Common myeloid progenitor, CD34-positive (primary cell): ENCODE data around the gene MUC20.
"Not testable (repeated sequence)": the region's sequence is repeated elsewhere in the genome, so short reads cannot be mapped to it uniquely, and the experiment has no call there.

ENCODE experiments used
- CTCF ChIA-PET: fragments of 350-600 bp; sonication (Branson Sonifier 250); formaldehyde crosslinking; loops from one replicate; lab custom pipeline; 2021; ENCODE audit warnings: antibody characterized with exemption; lab: Charles Lee
- POLR2A ChIA-PET: fragments of 350-600 bp; sonication (Branson Sonifier 250); formaldehyde crosslinking; loops from one replicate; lab custom pipeline; 2021; ENCODE audit warnings: antibody characterized with exemption; lab: Charles Lee
- DNase-seq, 3 donors: peaks; one replicate each; pipeline versions ENCODE4 v3.0.0 to v3.0.0-alpha.2; 2013
- H3K27ac ChIP-seq, 2 experiments: 1 replicate in 1 of 2; 2 replicates in 1 of 2; pipeline ENCODE4 v1.7.0; 2013; ENCODE audit warnings: inconsistent platforms in 2 of 2, low read length in 2 of 2, mild to moderate bottlenecking in 2 of 2, low read depth in 1 of 2, moderate library complexity in 1 of 2; ENCODE audit not compliant: severe bottlenecking in 2 of 2, insufficient read depth in 1 of 2, poor library complexity in 1 of 2
- H3K27me3 ChIP-seq, 5 experiments: replicated peaks in 2 of 5; 1 replicate in 3 of 5; 2 replicates in 2 of 5; pipeline versions ENCODE4 v1.6.1 to v1.7.0; 2013; ENCODE audit warnings: low read length in 4 of 5, mild to moderate bottlenecking in 2 of 5, moderate library complexity in 2 of 5, inconsistent platforms in 1 of 5; ENCODE audit not compliant: insufficient read depth in 5 of 5, control insufficient read depth in 4 of 5
- H3K36me3 ChIP-seq, 4 experiments: 1 replicate in 2 of 4; 2 replicates in 2 of 4; pipeline versions ENCODE4 v1.6.1 to v1.7.0; 2013; ENCODE audit warnings: low read length in 3 of 4, control low read depth in 1 of 4, mild to moderate bottlenecking in 1 of 4; ENCODE audit not compliant: control insufficient read depth in 4 of 4, insufficient read depth in 4 of 4
- H3K4me1 ChIP-seq, 4 experiments: 1 replicate in 3 of 4; 2 replicates in 1 of 4; pipeline versions ENCODE4 v1.6.1 to v1.7.1; 2013; ENCODE audit warnings: low read length in 3 of 4, mild to moderate bottlenecking in 3 of 4, control low read depth in 1 of 4, inconsistent platforms in 1 of 4, moderate library complexity in 1 of 4; ENCODE audit not compliant: control insufficient read depth in 4 of 4, insufficient read depth in 4 of 4; ENCODE audit errors: control extremely low read depth in 1 of 4
- H3K4me3 ChIP-seq, 7 experiments: 1 replicate in 4 of 7; 2 replicates in 3 of 7; pipeline versions ENCODE4 v1.5.1 to v1.7.0; 2013; ENCODE audit warnings: mild to moderate bottlenecking in 7 of 7, low read length in 6 of 7, moderate library complexity in 6 of 7, inconsistent platforms in 2 of 7, low read depth in 2 of 7, control low read depth in 1 of 7; ENCODE audit not compliant: insufficient read depth in 4 of 7, control insufficient read depth in 1 of 7; ENCODE audit errors: extremely low read depth in 1 of 7
- H3K9me3 ChIP-seq, 5 experiments: 1 replicate in 4 of 5; 2 replicates in 1 of 5; pipeline versions ENCODE4 v1.6.1 to v1.7.1; 2013; ENCODE audit warnings: low read length in 4 of 5, mild to moderate bottlenecking in 2 of 5, inconsistent platforms in 1 of 5, low read depth in 1 of 5, moderate library complexity in 1 of 5; ENCODE audit not compliant: control insufficient read depth in 4 of 5, insufficient read depth in 2 of 5; ENCODE audit errors: control extremely low read depth in 1 of 5
- WGBS: methylation state at CpG from one replicate; pipeline ENCODE4 v1.1.5; 2013; ENCODE audit not compliant: insufficient coverage; 5-methylcytosine and 5-hydroxymethylcytosine counted together

Gene MUC20

GRCh38 chr3:195694217-195695076 lies 26.3 kb upstream of the MUC20 start:
- DNase-seq, H3K27me3 ChIP-seq, H3K9me3 ChIP-seq, H3K4me1 ChIP-seq, H3K4me3 ChIP-seq, CTCF ChIA-PET, POLR2A ChIA-PET, H3K27ac ChIP-seq: not testable (repeated sequence)
- 86% methylated on average over 7 of the region's 8 CpGs for WGBS
- peaks cover 7 to 58% (median 20%) of the 10 kb centered on the region in 4 experiments for H3K36me3 ChIP-seq

DNA sequence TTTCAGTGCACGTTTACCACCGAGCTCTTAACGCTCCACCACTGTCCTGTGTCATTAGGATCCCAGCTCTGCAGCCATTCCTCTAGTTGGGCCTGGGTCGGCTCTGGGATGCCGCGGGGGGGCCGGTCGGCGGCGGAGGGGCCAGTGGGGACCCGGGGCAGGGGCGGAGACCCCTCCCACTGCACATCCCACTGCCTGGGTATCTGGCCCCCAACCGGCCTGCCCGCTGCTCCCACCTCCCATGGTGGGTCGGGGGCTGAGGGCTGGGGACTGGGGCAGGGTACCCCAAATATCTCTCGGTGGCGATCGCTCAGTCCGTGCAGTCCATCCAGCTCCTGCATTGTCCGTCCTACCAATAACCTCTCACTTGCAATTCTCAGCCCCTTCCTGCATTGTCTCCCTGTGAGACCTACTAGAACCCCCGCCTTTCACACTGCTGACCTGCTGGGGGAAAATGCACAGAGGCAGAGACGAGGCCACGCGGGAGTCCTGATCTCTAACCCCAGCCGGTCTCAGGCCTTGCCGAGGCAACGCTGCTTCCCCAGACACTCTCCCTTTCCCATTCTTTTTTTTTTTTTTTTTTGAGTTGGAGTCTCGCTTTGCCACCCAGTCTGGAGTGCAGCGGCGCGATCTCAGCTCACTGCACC lies 24.0 kb upstream of the MUC20 start:
- Histone ChIP-seq H3K4me3 (no peak overlapping the region), H3K27ac (no peak overlapping the region), H3K9me3 (no peaks in the 10 kb centered on the region), H3K4me1 (no peaks in the 10 kb centered on the region), H3K36me3 (peaks cover 7 to 51% (median 19%) of the 10 kb centered on the region in 4 experiments), H3K27me3 (no peaks in the 10 kb centered on the region)
- WGBS = 90% methylated on average over 27 of the region's 31 CpGs
- CTCF ChIA-PET = interaction anchor here (1.0 kb wide), 1 partner anchor 152 kb away, joined by 3 read pairs; no protein-coding TSS in a partner anchor
- POLR2A ChIA-PET = no interaction called here
- DNase-seq = no peak

DNA sequence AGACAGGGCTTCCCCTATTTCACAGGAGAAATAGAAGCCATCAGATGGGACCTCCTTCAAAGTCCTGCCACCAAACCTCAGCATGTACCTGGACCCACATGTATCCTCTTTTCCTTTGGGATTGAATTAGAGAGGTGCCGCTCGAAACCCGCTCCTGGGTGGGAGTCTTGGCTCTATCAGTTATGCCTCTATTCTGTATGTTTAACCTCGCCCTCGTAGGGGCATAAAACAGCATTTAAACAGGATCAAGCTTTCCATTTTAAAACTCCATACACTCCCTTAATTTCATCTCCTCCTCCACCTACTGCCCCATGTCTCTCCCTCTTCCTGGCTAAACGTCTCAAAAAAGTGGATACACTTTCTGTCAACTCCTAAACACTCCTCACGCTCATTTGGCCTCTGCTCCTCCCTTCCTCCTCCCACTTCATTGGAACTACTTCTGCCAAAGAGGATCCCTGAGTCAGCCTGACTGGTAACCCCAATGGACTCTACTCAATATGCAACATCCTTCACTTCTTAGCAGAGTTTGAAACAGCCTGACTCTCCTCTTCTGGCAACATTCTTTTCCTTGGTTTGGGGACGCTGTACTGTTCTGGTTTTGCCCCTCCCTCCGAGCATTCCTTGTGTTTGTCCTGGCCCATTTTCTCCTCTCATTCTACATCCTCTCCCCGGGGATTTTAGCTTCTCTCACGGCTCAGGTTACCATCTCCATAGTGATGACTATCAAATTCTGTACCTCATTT lies 23.0 kb upstream of the MUC20 start:
- Histone ChIP-seq H3K4me3 (no peak overlapping the region), H3K36me3 (peaks cover 0 to 41% (median 10%) of the 10 kb centered on the region in 4 experiments), H3K9me3 (no peaks in the 10 kb centered on the region), H3K4me1 (no peaks in the 10 kb centered on the region), H3K27me3 (no peaks in the 10 kb centered on the region), H3K27ac (no peak overlapping the region)
- 88% methylated on average over 10 of the region's 11 CpGs for WGBS
- ChIA-PET CTCF (interaction anchor here (1.3 kb wide), 1 partner anchor 94 kb away, joined by 3 read pairs; no protein-coding TSS in a partner anchor), POLR2A (no interaction called here)
- no peak for DNase-seq

- Histone ChIP-seq H3K4me1 (no peaks in the 10 kb centered on the region), H3K27ac (no peak overlapping the region), H3K27me3 (no peaks in the 10 kb centered on the region), H3K9me3 (no peaks in the 10 kb centered on the region), H3K4me3 (no peak overlapping the region), H3K36me3 (peaks cover 0 to 36% (median 8%) of the 10 kb centered on the region in 4 experiments)
- DNase-seq = no peak
- ChIA-PET POLR2A (no interaction called here), CTCF (interaction anchor here (1.3 kb wide), 1 partner anchor 94 kb away, joined by 3 read pairs; no protein-coding TSS in a partner anchor)
- WGBS = 92% methylated on average over 4 of the region's 4 CpGs
These were observed 22.5 kb upstream of the MUC20 start for GRCh38 chr3:195698325-195698646.

DNA sequence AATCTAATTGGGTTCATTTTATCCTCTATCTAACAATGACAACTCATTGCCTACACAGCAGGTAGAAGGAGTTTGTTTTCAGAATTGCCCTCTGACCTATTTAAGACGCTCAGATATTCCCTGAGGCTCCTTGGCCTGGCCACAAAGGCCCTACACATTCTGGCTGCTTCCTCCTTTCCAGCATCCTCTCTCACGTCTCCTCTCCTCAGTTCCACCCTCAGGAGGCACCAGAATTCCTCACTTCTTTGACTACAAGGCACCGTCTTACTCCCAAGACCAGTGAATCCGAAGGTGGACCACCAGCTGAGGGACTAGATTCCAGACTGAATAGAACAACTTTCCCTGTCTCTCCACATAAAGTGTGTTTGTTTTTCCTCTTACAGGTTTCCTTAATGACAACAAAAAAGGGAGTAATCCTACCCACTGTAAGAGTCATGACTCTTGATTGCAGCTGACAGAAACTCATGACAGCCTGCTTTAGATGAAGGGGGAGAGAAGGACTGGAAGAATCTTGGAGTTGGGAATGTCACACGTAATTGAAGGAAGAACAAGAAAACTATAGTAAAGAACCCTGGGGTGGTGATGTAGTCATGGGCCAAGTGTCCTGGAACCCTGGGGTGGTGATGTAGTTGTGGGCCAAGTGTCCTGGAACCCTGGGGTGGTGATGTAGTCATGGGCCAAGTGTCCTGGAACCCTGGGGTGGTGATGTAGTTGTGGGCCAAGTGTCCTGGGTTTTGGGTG lies 22.0 kb upstream of the MUC20 start:
- Histone ChIP-seq H3K27me3 (no peaks in the 10 kb centered on the region), H3K9me3 (no peaks in the 10 kb centered on the region), H3K4me1 (no peaks in the 10 kb centered on the region), H3K27ac (no peak overlapping the region), H3K4me3 (no peak overlapping the region), H3K36me3 (peaks cover 0 to 32% (median 5%) of the 10 kb centered on the region in 4 experiments)
- no peak for DNase-seq
- ChIA-PET POLR2A (no interaction called here), CTCF (interaction anchor here (1.3 kb wide), 1 partner anchor 95 kb away, joined by 3 read pairs; no protein-coding TSS in a partner anchor)
- WGBS = 97% methylated on average over 5 of the region's 5 CpGs

GRCh38 chr3:195699388-195699771 lies 21.4 kb upstream of the MUC20 start:
- no peaks in the 10 kb centered on the region for H3K4me1 ChIP-seq
- DNase-seq = no peak
- H3K27ac ChIP-seq = no peak overlapping the region
- no peaks in the 10 kb centered on the region for H3K27me3 ChIP-seq
- peaks cover 0 to 26% (median 2%) of the 10 kb centered on the region in 4 experiments for H3K36me3 ChIP-seq
- H3K9me3 ChIP-seq = no peaks in the 10 kb centered on the region
- ChIA-PET CTCF (no interaction called here), POLR2A (no interaction called here)
- 82% methylated on average over 2 of the region's 2 CpGs for WGBS
- no peak overlapping the region for H3K4me3 ChIP-seq
